Neural progenitor cell (in vitro differentiated cells): ENCODE results near the gene DTX4. TPM values are rescaled to one million over a fixed set of nuclear protein-coding genes. Genes with fewer than 3 reads are reported as not detected.

ENCODE experiments used
- DNase-seq: peaks from one replicate; pipeline ENCODE4 v3.0.0-alpha.2; 2016; ENCODE audit warnings: low spot score
- H2AFZ ChIP-seq: fragments of 200-600 bp; sonication (generic); replicated peaks from 2 replicates; pipeline ENCODE4 v1.6.1; 2016; ENCODE audit warnings: antibody characterized with exemption
- H3F3A ChIP-seq: fragments of 200-600 bp; sonication (generic); 2 replicates; pipeline ENCODE4 v1.6.1; 2016; ENCODE audit warnings: antibody characterized with exemption, low read depth
- H3K27ac ChIP-seq: fragments of 200-600 bp; sonication (generic); 2 replicates; pipeline ENCODE4 v1.5.1; 2016; ENCODE audit warnings: mild to moderate bottlenecking
- H3K27me3 ChIP-seq: fragments of 200-600 bp; sonication (generic); 2 replicates; pipeline ENCODE4 v1.6.1; 2016; ENCODE audit warnings: mild to moderate bottlenecking, moderate library complexity
- H3K36me3 ChIP-seq: fragments of 200-600 bp; sonication (generic); 2 replicates; pipeline ENCODE4 v1.5.1; 2016
- H3K4me1 ChIP-seq: fragments of 200-600 bp; sonication (generic); 2 replicates; pipeline ENCODE4 v1.6.1; 2016; ENCODE audit warnings: mixed run types
- H3K4me2 ChIP-seq: fragments of 200-600 bp; sonication (generic); 2 replicates; pipeline ENCODE4 v1.6.1; 2016
- H3K4me3 ChIP-seq: fragments of 200-600 bp; sonication (generic); 2 replicates; pipeline ENCODE4 v1.5.1; 2016
- H3K79me2 ChIP-seq: fragments of 200-600 bp; sonication (generic); 2 replicates; pipeline ENCODE4 v1.6.1; 2016; ENCODE audit warnings: low read depth
- H3K9ac ChIP-seq: fragments of 200-600 bp; sonication (generic); 2 replicates; pipeline ENCODE4 v1.6.1; 2016
- H3K9me3 ChIP-seq: fragments of 200-600 bp; sonication (generic); 2 replicates; pipeline ENCODE4 v1.5.1; 2016; ENCODE audit warnings: low read depth
- H4K20me1 ChIP-seq: fragments of 200-600 bp; sonication (generic); 2 replicates; pipeline ENCODE4 v1.6.1; 2016; ENCODE audit warnings: low read depth
- H3K27ac Mint-ChIP-seq: 3 replicates; pipeline ENCODE4 v1.8.0; 2021; ENCODE audit warnings: mixed read lengths
- H3K27me3 Mint-ChIP-seq: 2 replicates; pipeline ENCODE4 v1.8.0; 2022; ENCODE audit warnings: low read depth, mild to moderate bottlenecking, inconsistent platforms, moderate library complexity, mixed read lengths; ENCODE audit not compliant: insufficient read depth
- H3K36me3 Mint-ChIP-seq: 3 replicates; pipeline ENCODE4 v1.8.0; 2021; ENCODE audit warnings: mixed read lengths
- H3K4me1 Mint-ChIP-seq: 3 replicates; pipeline ENCODE4 v1.8.0; 2021; ENCODE audit warnings: mixed read lengths
- H3K4me3 Mint-ChIP-seq: 3 replicates; pipeline ENCODE4 v1.8.0; 2021; ENCODE audit warnings: mild to moderate bottlenecking, moderate library complexity, mixed read lengths
- H3K9me3 Mint-ChIP-seq: 3 replicates; pipeline ENCODE4 v1.8.0; 2020; ENCODE audit warnings: mixed read lengths
- EZH2 ChIP-seq: fragments of 200-600 bp; sonication (generic); IDR thresholded peaks from 2 replicates; pipeline ENCODE4 v1.6.1; 2017; ENCODE audit warnings: antibody characterized with exemption, mild to moderate bottlenecking, moderate library complexity
- EZH2phosphoT487 ChIP-seq: fragments of 200-600 bp; sonication (generic); IDR thresholded peaks from 2 replicates; pipeline ENCODE4 v1.6.1; 2017; ENCODE audit warnings: antibody characterized with exemption
- total RNA-seq: library from RNA; depleted of rRNA; stranded (reverse); fragments of >200 nt; gene quantifications from 2 replicates; pipeline ENCODE4 v1.2.3, GENCODE V29; 2015; ENCODE audit warnings: low replicate concordance
- TF ChIP-seq, protein P1 (sequence below): fragments of 200-600 bp; sonication (generic); IDR thresholded peaks from 2 replicates; pipeline ENCODE4 v1.5.1; 2017; ENCODE audit warnings: antibody characterized with exemption, mild to moderate bottlenecking

Gene DTX4
- total RNA-seq, 1 donor from 2014 or later, result 16.9 TPM

DNA sequence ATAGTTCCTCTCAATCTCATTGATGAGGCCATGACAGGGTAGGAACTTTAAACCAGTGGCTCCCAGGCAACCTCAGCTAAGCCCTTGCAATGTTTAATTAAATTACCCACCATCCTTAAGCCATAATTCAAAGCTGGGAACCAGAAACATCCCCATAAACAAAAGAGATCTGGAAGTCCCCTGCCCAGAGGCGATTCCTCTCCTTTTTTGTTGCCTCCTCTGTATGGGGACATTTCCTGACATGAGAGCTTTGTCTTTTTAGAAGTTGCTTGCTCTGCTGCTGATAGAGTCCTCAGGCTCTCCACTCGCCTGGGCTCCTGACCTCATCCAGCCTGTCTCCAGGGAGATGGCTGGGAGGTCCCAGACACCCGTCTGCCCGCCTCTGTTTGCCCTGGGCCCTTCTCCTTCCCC is 3.2 kb downstream of the DTX4 start:
- Mint-ChIP-seq H3K27ac (peak overlapping the region; percentile 95), H3K36me3 (peaks cover 33% of the 10 kb centered on the region), H3K9me3 (peaks cover 8% of the 10 kb centered on the region), H3K4me1 (peaks cover 61% of the 10 kb centered on the region), H3K27me3 (peaks cover 15% of the 10 kb centered on the region), H3K4me3 (peak overlapping the region; percentile 99)
- Histone ChIP-seq H4K20me1 (peaks cover 64% of the 10 kb centered on the region), H3K27ac (peak overlapping the region; percentile 63), H3K4me2 (peak overlapping the region; percentile 98), H3K36me3 (no peaks in the 10 kb centered on the region), H3F3A (peaks cover 55% of the 10 kb centered on the region), H3K4me3 (peak overlapping the region; percentile 89), H2AFZ (no peak overlapping the region), H3K9me3 (no peaks in the 10 kb centered on the region), H3K27me3 (no peaks in the 10 kb centered on the region), H3K79me2 (peaks cover 79% of the 10 kb centered on the region), H3K4me1 (peaks cover 67% of the 10 kb centered on the region), H3K9ac (no peak overlapping the region)
- peak; percentile 28 for DNase-seq
- no peak for TF ChIP-seq EZH2phosphoT487
- TF ChIP-seq, protein P1, sequence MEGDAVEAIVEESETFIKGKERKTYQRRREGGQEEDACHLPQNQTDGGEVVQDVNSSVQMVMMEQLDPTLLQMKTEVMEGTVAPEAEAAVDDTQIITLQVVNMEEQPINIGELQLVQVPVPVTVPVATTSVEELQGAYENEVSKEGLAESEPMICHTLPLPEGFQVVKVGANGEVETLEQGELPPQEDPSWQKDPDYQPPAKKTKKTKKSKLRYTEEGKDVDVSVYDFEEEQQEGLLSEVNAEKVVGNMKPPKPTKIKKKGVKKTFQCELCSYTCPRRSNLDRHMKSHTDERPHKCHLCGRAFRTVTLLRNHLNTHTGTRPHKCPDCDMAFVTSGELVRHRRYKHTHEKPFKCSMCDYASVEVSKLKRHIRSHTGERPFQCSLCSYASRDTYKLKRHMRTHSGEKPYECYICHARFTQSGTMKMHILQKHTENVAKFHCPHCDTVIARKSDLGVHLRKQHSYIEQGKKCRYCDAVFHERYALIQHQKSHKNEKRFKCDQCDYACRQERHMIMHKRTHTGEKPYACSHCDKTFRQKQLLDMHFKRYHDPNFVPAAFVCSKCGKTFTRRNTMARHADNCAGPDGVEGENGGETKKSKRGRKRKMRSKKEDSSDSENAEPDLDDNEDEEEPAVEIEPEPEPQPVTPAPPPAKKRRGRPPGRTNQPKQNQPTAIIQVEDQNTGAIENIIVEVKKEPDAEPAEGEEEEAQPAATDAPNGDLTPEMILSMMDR, result no peak
- no peak for TF ChIP-seq EZH2

GRCh38 chr11:59176330-59176729 is 4.4 kb downstream of the DTX4 start:
- H3K4me2 ChIP-seq, result peak overlapping the region; percentile 4

GRCh38 chr11:59178402-59178801 is 6.5 kb downstream of the DTX4 start:
- H3K9me3 Mint-ChIP-seq, result peaks cover 8% of the 10 kb centered on the region
- no peak overlapping the region for H3K4me3 ChIP-seq
- TF ChIP-seq EZH2, result no peak
- no peak for TF ChIP-seq EZH2phosphoT487
- TF ChIP-seq, protein P1, result no peak
- H3K27me3 Mint-ChIP-seq, result peaks cover 16% of the 10 kb centered on the region
- H3K4me1 ChIP-seq, result peaks cover 70% of the 10 kb centered on the region
- peaks cover 97% of the 10 kb centered on the region for H4K20me1 ChIP-seq
- H3K36me3 Mint-ChIP-seq, result peaks cover 55% of the 10 kb centered on the region
- no peak overlapping the region for H3K27ac ChIP-seq
- peaks cover 43% of the 10 kb centered on the region for H3F3A ChIP-seq
- no peaks in the 10 kb centered on the region for H3K9me3 ChIP-seq
- no peak overlapping the region for H2AFZ ChIP-seq
- H3K79me2 ChIP-seq, result peaks cover 98% of the 10 kb centered on the region
- no peak overlapping the region for H3K4me3 Mint-ChIP-seq
- H3K27ac Mint-ChIP-seq, result peak overlapping the region; percentile 82
- H3K4me1 Mint-ChIP-seq, result peaks cover 93% of the 10 kb centered on the region
- no peaks in the 10 kb centered on the region for H3K36me3 ChIP-seq
- H3K9ac ChIP-seq, result no peak overlapping the region
- no peaks in the 10 kb centered on the region for H3K27me3 ChIP-seq
- peak overlapping the region; percentile 67 for H3K4me2 ChIP-seq
- no peak for DNase-seq

More at GRCh38 chr11:59176330-59176729, 4.4 kb downstream of the DTX4 start:
- H3K27ac Mint-ChIP-seq, result peak overlapping the region; percentile 18
- H3F3A ChIP-seq, result peaks cover 51% of the 10 kb centered on the region
- peaks cover 73% of the 10 kb centered on the region for H3K4me1 Mint-ChIP-seq
- H4K20me1 ChIP-seq, result peaks cover 77% of the 10 kb centered on the region
- no peak for TF ChIP-seq EZH2phosphoT487
- TF ChIP-seq, protein P1, result no peak
- no peak for TF ChIP-seq EZH2
- peak overlapping the region; percentile 99 for H3K4me3 Mint-ChIP-seq
- H3K36me3 Mint-ChIP-seq, result peaks cover 36% of the 10 kb centered on the region
- H3K9ac ChIP-seq, result no peak overlapping the region
- no peaks in the 10 kb centered on the region for H3K27me3 ChIP-seq
- no peak overlapping the region for H2AFZ ChIP-seq
- H3K4me3 ChIP-seq, result no peak overlapping the region
- peaks cover 68% of the 10 kb centered on the region for H3K4me1 ChIP-seq
- no peak overlapping the region for H3K27ac ChIP-seq
- peaks cover 8% of the 10 kb centered on the region for H3K9me3 Mint-ChIP-seq
- DNase-seq, result no peak
- no peaks in the 10 kb centered on the region for H3K9me3 ChIP-seq
- no peaks in the 10 kb centered on the region for H3K36me3 ChIP-seq
- H3K27me3 Mint-ChIP-seq, result peaks cover 18% of the 10 kb centered on the region
- H3K79me2 ChIP-seq, result peaks cover 91% of the 10 kb centered on the region
